SU-DHL-6 (cell line): ENCODE results near the gene FAF2.

ENCODE experiments used
- H2AFZ ChIP-seq: fragments of 200-600 bp; sonication (generic); 2 replicates; pipeline ENCODE4 v1.6.1; 2014; ENCODE audit warnings: low read depth, mild to moderate bottlenecking, moderate library complexity, mixed read lengths, antibody characterized with exemption, low read length; ENCODE audit not compliant: severe bottlenecking
- H3F3A ChIP-seq: fragments of 200-600 bp; shearing (Covaris generic); 2 replicates; pipeline ENCODE4 v1.6.0; 2016; ENCODE audit warnings: antibody characterized with exemption, mild to moderate bottlenecking; ENCODE audit not compliant: insufficient read depth
- H3K27ac ChIP-seq: fragments of 200-600 bp; sonication (generic); 2 replicates; pipeline ENCODE4 v1.5.1; 2016; ENCODE audit warnings: low read depth, mild to moderate bottlenecking, low read length, moderate library complexity, mixed read lengths
- H3K27me3 ChIP-seq: fragments of 200-600 bp; sonication (generic), shearing (Covaris generic); 2 replicates; pipeline ENCODE4 v1.6.0; 2014; ENCODE audit warnings: mild to moderate bottlenecking, low read length
- H3K36me3 ChIP-seq: fragments of 200-600 bp; sonication (generic); 2 replicates; pipeline ENCODE4 v1.6.1; 2014; ENCODE audit warnings: mild to moderate bottlenecking, low read length, mixed read lengths
- H3K4me2 ChIP-seq: fragments of 300-600, 200-600 bp; shearing (Covaris generic), sonication (generic); 2 replicates; pipeline ENCODE4 v1.6.0; 2014; ENCODE audit warnings: low read length, low read depth, mild to moderate bottlenecking; ENCODE audit not compliant: poor library complexity, severe bottlenecking
- H3K4me3 ChIP-seq: fragments of 200-600 bp; sonication (generic); 2 replicates; pipeline ENCODE4 v1.5.1; 2014; ENCODE audit warnings: antibody characterized with exemption, low read length, mild to moderate bottlenecking, mixed read lengths; ENCODE audit not compliant: insufficient read depth, poor library complexity, severe bottlenecking
- H3K79me2 ChIP-seq: fragments of 200-600 bp; sonication (generic); 2 replicates; pipeline ENCODE4 v1.6.1; 2014; ENCODE audit warnings: mild to moderate bottlenecking, low read length, moderate library complexity; ENCODE audit not compliant: insufficient read depth
- H3K9ac ChIP-seq: fragments of 200-600 bp; sonication (generic); 2 replicates; pipeline ENCODE4 v1.7.0; 2014; ENCODE audit warnings: mild to moderate bottlenecking, low read length
- H3K9me2 ChIP-seq: fragments of 200-600 bp; sonication (generic); replicated peaks from 2 replicates; pipeline ENCODE4 v1.6.1; 2014; ENCODE audit warnings: low read length; ENCODE audit not compliant: insufficient read depth
- H3K9me3 ChIP-seq: fragments of 200-600 bp; sonication (generic); 2 replicates; pipeline ENCODE4 v1.6.1; 2014; ENCODE audit warnings: low read length, mixed read lengths; ENCODE audit not compliant: insufficient read depth
- H4K20me1 ChIP-seq: fragments of 200-600 bp; sonication (generic); 2 replicates; pipeline ENCODE4 v1.6.1; 2014; ENCODE audit warnings: low read depth, mild to moderate bottlenecking, antibody characterized with exemption, low read length, moderate library complexity, mixed read lengths
- CTCF ChIP-seq: fragments of 200-600 bp; sonication (generic); IDR thresholded peaks from one replicate; pipeline ENCODE4 v1.5.1; 2017; ENCODE audit warnings: antibody characterized with exemption, mild to moderate bottlenecking, low read length, moderate library complexity; ENCODE audit not compliant: insufficient read depth, poor library complexity, severe bottlenecking
- EZH2phosphoT487 ChIP-seq: fragments of 200-600 bp; sonication (generic), shearing (Covaris generic); conservative IDR thresholded peaks from 2 replicates; pipeline ENCODE4 v1.6.1; 2018; ENCODE audit warnings: mild to moderate bottlenecking, antibody characterized with exemption, low read length, moderate library complexity, mixed read lengths

The FAF2 gene

DNA sequence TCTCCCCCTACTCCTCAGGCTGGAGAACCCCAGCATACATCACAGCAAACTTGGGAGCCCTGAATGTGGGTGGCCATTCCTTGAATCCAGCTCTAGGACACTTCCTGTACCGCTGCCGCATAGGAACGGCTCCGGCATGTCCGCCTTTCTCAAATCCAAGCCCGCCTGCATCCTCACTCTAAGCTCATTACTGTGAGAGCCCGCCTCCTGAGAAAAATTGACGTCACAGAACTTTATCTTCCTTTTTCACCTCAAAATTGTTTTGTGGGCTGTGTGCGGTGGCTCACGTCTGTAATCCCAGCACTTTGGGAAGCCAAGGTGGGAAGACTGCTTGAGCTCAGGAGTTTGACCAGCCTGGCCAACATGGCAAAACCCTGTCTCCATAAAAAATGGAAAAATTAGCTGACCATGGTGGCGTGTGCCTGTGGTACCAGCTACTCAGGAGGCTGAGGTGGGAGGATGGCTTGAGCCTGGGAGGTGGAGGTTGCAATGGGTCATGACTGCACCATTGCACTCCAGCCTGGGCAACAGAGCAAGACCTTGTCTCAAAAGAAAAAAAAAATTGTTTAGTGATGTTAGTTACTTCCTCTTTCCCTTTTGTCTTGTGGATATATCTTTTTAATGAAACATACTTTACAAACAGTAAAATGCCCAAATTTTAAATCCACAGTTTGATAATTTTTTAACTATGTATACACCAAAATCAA, 66.2 kb downstream of the FAF2 start:
- Histone ChIP-seq H3K4me2 (peak overlapping the region; percentile 45), H4K20me1 (no peaks in the 10 kb centered on the region), H3K36me3 (no peaks in the 10 kb centered on the region), H2AFZ (no peak overlapping the region), H3F3A (peaks cover 3% of the 10 kb centered on the region; the same call in 1 of the 2 replicates), H3K79me2 (no peaks in the 10 kb centered on the region), H3K9me2 (no peaks in the 10 kb centered on the region), H3K27me3 (no peaks in the 10 kb centered on the region), H3K27ac (peak overlapping the region; percentile 55), H3K9ac (no peak overlapping the region), H3K4me3 (no peak overlapping the region), H3K9me3 (no peaks in the 10 kb centered on the region)
- TF ChIP-seq EZH2phosphoT487 = no peak
- TF ChIP-seq CTCF = no peak

DNA sequence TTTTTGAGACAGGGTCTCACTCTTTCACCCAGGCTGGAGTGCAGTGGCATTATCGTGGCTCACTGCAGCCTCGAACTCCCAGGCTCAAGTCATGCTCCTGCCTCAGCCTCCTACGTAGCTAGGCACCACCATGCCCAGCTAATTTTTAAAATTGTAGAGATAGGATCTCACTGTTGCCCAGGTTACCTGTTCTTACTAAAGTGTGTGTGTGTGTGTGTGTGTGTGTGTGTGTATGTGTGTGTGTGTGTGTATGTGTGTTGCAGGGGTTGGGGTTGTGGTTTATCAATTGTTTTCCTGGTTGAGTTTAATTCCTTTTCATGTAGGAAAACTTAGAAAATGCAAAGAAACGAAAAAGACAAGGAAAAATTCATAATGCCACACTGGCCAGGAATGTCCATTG, 67.2 kb downstream of the FAF2 start:
- Histone ChIP-seq H3K9ac (no peak overlapping the region), H4K20me1 (no peaks in the 10 kb centered on the region), H3K9me2 (no peaks in the 10 kb centered on the region), H3F3A (peaks cover 3% of the 10 kb centered on the region; the same call in 1 of the 2 replicates), H3K27me3 (no peaks in the 10 kb centered on the region), H3K9me3 (no peaks in the 10 kb centered on the region), H3K36me3 (no peaks in the 10 kb centered on the region), H3K27ac (no peak overlapping the region), H2AFZ (no peak overlapping the region), H3K4me3 (no peak overlapping the region), H3K4me2 (no peak overlapping the region), H3K79me2 (no peaks in the 10 kb centered on the region)
- TF ChIP-seq EZH2phosphoT487 (no peak), CTCF (no peak)

DNA sequence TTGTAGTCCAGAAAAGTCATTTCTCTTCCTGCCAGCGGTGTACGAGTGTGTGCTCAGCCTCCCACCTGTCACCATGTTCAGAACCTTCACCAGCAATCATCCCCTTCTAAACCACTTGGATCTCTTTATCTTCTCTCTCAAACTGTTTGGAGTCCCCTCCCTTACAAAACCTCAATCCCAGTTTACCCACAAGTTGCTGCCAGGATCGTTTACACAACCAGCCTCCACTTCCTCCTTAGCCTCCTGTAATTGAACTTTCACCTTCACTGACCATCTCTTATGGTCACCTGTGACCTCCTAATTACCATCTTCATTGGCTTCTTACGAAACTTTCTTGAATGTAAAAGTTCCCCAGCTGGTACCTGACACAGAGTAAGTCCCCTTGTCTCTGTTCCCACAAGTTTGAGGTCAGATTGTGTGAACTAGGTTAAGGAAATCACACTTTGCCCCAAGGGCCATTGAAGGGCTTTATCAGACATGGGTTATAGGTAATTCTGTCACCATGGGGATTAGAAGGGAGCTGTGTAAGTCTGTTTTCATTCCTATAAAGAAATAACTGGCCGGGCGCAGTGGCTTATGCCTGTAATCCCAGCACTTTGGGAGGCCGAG, 69.0 kb downstream of the FAF2 start:
- H3K4me2 ChIP-seq = no peak overlapping the region
- H3K27me3 ChIP-seq = no peaks in the 10 kb centered on the region
- H3K79me2 ChIP-seq = no peaks in the 10 kb centered on the region
- H3F3A ChIP-seq = peaks cover 3% of the 10 kb centered on the region; the same call in 1 of the 2 replicates
- H4K20me1 ChIP-seq = no peaks in the 10 kb centered on the region
- H3K27ac ChIP-seq = no peak overlapping the region
- no peaks in the 10 kb centered on the region for H3K9me2 ChIP-seq
- no peak for TF ChIP-seq CTCF
- TF ChIP-seq EZH2phosphoT487 = no peak
- no peaks in the 10 kb centered on the region for H3K36me3 ChIP-seq
- H3K4me3 ChIP-seq = no peak overlapping the region
- no peak overlapping the region for H3K9ac ChIP-seq
- no peak overlapping the region for H2AFZ ChIP-seq
- no peaks in the 10 kb centered on the region for H3K9me3 ChIP-seq
